HG02763 (cell line): ENCODE data around the gene POLD4.
"Not testable (repeated sequence)": the region's sequence is repeated elsewhere in the genome, so short reads cannot be mapped to it uniquely, and the experiment has no call there.

Source experiments
- ATAC-seq: cut with Tn5 transposase; IDR thresholded peaks from one replicate; pipeline ENCODE4 v1.9.1; 2021; ENCODE audit warnings: mild to moderate bottlenecking, moderate library complexity; ENCODE audit not compliant: unreplicated experiment

Gene POLD4

DNA sequence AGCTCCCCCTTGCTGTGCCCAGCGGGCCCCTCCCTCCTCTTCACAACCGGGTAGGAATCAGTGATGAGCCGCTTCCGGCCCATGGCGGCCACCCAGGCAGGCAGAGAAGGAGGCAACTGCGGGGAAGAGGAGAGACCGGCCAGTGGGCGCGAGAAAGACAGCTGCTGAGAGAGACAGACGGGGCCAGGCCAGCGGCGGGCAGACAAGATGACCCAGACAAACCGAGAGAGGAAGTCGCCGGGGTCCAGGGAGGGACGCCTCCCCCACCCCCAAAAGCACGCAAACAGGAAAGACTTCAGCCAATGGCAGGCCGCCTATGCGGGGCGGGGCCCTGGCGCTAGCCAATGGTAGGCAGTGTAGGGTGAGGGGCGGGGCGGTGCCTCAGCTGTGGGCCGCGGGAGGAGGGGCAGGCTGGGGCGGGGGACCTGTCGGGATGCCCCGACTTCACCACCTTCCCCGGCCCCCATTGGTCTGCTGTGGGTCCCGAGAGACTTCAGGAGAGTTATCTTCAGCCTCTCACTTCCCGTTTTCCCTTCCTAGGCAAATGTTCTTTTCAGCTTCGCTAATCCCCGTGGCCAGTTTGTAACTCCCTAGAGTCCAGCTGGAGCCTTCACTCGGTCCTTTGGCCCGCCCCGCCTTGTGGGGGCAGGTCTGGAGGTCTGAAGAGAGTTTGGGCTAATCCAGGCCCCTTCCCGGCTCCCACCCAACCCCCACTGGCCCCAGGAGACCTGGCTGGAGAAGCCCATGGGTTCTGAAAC, at the start of gene POLD4:
POLD4 (minus strand) TSS at position 230 of the 758 bp plus-strand sequence; CDS start at position 83, 147 bp downstream.
- peak; percentile 78 for ATAC-seq

DNA sequence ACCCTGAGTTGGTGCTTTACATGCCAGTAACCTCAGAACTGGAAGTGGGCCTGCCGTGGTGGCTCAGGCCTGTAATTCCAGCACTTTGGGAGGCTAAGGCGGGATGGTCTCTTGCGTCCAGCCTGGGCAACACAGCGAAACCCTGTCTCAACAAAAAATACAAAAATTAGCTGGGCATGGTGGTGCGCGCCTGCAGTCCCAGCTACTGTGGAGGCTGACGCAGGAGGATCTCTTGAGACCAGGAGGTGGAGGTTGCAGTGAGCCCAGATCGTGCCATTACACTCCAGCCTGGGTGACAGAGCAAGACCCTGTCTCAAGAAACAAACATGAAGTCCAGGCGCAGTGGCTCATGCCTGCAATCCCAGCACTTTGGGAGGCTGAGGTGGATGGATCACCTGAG, 49.7 kb upstream of the POLD4 start:
- ATAC-seq: not testable (repeated sequence)

DNA sequence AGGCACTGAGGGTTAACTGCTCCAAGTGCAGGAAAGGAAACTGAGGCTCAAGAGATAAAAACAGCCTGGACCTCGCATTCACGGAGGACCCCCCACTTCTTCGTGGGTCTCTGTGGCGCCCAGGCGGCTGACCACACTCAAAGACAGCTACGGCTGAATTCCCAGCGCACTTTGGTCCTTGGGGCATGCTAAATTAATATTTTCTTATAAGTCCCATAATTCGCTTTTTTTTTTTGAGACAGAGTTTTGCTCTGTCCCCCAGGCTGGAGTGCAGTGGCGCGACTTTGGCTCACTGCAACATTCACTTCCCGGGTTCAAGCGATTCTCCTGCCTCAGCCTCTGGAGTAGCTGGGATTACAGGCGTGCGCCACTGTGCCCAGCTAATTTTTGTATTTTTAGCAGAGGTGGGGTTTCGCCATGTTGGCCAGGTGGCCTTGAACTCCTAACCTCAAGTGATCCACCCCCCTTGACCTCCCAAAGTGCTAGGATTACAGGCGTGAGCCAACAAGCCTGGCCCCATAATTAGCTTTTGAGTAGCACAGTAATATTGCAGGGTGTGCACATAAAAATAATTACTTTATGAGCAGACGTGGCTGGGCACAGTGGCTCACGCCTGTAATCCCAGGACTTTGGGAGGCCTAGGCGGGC, 49.0 kb upstream of the POLD4 start:
- ATAC-seq: not testable (repeated sequence)

DNA sequence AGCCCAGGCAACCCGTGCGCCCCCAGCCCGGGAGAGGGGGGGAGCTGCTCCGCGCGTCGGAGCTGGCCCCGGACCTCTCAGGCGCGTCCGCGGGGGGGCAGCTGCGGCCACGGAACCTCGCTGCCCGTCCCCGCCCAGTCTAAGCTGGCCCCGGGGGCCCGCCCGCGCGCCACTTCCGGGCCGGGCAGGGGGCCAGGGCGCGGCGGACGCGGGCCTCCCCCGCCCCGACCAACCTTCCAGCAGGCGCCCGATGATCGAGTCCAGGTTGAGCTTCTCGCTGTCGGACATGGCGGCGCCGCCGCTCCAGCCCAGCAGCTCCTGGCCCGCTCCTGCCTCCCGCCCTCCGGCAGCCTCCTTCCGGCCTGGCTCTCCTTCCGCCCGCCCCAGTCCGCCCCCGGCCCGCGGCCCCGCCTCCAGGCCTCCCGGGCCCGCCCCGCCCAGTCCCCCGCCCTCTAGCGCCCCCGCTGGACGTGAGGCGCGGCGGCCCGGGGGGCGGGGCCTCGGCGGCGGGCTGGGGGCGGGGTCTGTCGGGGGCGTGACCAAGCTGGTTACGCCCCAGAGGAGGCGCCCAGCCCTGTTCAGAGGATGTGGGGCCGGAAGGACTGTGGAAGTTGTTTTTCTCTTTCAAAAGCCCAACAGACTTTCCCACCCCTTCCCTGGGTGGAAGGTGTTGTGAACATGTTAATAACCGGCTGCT, 48.3 kb upstream of the POLD4 start, which contains the start of gene PPP1CA:
PPP1CA (minus strand) TSS at position 364 of the 697 bp plus-strand sequence; CDS start at position 288, 76 bp downstream.
- peak; percentile 67 for ATAC-seq

DNA sequence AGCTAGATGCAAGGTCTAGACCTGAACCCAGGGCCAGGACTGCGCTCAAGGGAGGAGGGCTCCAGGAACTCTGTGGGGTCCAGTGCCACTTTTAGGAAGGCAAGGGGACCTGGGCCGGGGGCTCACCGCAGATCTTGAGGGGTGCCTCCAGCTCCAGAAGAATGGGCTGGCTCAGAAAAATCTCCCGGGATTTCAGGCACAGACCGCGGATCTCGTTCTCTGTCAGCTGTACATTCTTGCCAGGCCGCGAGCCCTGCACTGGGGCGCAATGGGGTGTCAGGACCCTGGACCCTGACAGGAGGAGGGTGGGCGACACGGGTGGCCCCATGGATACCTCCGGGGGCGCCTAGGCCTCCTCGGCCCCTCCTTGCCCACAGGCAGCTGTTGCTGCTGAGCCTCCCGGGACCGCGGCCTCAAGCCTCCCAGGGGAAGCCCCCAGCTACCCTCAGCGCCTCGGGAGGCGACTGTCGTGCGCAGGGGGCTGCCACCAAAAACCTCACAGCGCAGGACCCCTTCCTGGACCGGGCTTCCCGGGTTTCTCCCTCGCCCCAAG, 47.7 kb upstream of the POLD4 start:
- peak; percentile 8 for ATAC-seq

- no peak for ATAC-seq
Observed at GRCh38 chr11:67400251-67400941, 47.0 kb upstream of the POLD4 start.

DNA sequence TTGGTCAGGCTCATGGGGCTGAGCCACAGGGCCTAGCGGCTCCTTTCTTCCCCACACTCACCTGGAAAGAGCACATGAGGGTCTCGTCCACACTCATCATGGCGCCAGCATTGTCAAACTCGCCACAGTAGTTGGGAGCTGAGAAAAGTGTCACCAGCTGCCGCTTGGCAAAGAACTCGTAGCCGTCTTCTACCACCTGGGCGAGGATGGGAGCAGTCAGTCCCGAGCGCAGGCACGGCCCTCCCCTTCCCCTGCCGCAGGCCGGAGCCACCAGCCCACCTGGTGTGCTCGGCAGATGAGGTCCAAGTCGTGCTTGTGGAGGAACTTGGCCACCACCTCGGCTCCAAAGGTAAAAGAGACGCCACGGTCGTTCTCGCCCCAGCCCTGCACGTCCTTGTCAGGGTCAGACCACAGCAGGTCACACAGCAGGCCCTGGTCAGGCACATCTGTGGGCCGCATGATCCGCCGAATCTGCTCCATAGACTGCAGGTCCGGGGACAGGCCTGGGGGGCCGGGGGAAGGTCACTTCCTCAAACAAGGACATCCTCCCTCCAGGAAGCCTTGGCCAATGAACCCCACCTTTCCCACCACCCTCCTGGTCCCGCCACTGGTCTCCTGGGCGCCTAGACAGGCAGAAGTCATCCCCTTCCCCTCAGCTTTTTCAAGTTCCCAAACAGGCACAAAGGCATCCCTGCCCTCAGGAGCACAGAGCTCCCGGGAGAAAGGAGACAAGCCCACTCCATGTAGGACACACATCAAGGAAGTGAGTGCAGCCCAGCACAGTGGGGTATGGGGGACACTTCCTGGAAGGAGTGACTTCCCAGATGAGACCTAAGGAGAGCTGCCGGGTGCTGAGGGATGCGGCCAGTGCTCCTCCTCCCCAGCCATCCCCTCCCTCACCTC, 45.6 kb upstream of the POLD4 start:
- ATAC-seq: no peak

GRCh38 chr11:67397986-67398660, 44.8 kb upstream of the POLD4 start:
- no peak for ATAC-seq

DNA sequence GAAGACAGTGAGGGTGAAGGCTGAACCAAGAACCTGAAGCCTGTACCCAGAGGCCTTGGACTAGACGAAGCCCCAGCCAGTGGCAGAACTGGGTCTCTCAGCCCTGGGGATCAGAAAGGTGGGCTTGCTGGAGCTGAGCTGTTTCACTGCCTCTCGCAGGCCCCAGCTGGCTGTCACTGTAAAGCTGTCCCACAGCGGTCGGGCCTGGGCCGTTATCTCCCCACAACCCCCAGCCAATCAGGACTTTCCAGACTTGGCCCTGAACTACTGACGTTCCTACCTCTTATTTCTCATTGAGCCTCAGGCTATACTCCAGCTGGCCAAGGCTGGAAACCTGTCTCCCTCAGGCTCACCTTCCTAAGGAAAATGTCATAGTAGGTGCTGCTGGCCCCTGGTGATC, 44.2 kb upstream of the POLD4 start:
- no peak for ATAC-seq

DNA sequence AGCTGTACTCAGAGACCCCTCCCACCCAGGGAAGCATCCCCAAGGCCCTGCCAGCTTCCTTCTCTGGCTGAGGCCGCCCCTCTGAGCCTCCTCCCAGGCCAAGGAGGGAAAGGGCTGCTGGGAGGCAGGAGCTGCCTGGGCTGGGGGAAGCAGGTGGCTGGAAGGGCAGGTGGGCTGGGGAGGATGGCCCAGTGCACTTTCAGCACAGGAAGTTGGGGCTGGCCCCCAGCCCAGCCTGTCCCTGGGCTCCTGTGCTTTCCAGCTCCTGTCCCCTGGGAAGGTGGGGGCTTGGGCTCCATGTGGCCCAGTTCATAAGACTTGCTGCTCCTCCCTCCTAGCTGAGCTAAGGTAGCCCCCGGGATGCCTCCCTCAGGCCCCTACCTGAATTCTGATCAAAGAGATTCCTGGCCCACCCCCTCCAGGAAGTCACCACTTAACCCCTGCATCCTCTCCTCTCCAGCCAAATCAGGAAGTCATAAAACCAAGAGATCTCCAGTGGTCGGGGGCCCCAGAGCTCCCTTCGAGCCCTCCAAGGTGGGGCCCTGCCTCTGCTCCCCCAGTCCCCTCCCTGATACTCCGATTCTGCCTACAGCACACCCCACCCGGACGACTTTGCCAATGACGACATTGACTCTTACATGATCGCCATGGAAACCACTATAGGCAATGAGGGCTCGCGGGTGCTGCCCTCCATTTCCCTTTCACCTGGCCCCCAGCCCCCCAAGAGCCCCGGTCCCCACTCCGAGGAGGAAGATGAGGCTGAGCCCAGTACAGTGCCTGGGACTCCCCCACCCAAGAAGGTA, 43.4 kb upstream of the POLD4 start:
- no peak for ATAC-seq

DNA sequence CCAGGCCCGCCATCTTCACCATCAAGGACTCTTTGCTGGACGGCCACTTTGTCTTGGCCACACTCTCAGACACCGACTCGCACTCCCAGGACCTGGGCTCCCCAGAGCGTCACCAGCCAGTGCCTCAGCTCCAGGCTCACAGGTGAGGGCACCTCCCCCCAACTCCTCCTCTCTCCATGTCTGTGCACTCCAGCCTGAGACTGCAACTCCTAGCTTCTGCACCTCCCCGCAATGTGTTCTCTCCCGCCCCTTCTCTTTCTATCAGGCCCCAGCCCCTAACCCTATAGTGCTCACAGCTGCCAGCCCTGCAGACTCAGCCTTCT, 42.9 kb upstream of the POLD4 start:
- no peak for ATAC-seq

DNA sequence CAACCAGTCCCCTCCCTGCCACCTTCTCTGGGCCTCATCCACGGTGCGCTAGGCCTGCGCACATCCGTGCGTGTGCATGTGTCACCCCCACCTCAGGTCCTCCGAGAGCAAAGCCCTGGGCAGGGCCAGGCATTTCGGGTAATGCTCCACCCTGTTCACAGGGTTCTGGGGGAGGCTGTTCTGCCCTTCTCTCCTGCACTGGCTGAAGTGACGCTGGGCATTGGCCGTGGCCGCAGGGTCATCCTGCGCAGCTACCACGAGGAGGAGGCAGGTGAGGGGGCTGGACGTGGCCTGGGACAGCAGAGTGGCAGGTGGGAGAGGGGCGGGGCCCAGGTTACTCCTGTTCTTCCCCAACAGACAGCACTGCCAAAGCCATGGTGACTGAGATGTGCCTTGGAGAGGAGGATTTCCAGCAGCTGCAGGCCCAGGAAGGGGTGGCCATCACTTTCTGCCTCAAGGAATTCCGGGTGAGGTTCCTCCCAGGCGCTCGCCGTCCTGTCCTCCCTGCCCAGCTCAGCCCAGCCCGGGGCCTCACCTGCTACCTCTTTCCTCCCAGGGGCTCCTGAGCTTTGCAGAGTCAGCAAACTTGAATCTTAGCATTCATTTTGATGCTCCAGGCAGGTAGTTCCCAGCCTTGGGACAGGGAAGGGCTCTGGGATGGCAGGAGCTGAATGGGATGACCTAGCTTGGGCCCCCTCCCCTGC, 42.4 kb upstream of the POLD4 start:
- no peak for ATAC-seq

- no peak for ATAC-seq
Observed at GRCh38 chr11:67393990-67394389, 40.6 kb upstream of the POLD4 start.

DNA sequence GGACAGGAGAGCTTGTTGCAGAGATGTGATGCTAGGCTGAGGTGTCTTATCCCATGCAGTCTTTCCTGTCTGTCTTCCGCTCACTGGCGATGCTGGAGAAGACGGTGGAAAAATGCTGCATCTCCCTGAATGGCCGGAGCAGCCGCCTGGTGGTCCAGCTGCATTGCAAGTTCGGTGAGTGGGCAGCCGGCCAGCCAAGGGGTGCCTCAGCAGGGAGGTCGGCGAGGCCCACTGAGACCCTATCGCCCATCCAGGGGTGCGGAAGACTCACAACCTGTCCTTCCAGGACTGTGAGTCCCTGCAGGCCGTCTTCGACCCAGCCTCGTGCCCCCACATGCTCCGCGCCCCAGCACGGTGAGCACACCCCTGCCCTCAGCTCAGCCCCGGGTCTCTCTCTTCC, 40.1 kb upstream of the POLD4 start:
- no peak for ATAC-seq

GRCh38 chr11:67392183-67392715, 38.9 kb upstream of the POLD4 start:
- no peak for ATAC-seq

GRCh38 chr11:67391304-67392182, 38.2 kb upstream of the POLD4 start, which contains the start of gene RAD9A:
Gene RAD9A, plus strand, starts transcription at chr11:67391986. Its CDS starts 59 bp downstream, at chr11:67392045.
- peak; percentile 54 for ATAC-seq

DNA sequence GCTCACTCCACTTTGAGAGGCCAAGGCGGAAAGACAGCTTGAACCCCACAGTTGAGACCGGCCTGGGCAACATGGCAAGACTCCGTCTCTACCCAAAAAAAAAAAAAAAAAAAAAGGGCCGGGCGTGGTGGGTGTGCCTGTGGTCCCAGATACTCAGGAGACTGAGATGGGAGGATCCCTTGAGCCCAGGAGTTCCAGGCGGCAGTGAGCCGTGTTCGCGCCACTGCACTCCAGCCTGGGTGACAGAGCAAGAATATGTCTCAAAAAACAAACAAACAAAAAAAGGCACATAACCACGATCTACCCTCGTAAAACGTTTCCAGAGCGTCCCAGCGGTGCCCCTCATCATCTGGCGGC, 37.6 kb upstream of the POLD4 start:
- no peak for ATAC-seq
